GM19025 (cell line): ENCODE results near the gene NUP188.

Experiments used
- ATAC-seq: cut with Tn5 transposase; IDR thresholded peaks from one replicate; pipeline ENCODE4 v1.9.1; 2021; ENCODE audit warnings: mild to moderate bottlenecking, low read depth, moderate library complexity; ENCODE audit not compliant: unreplicated experiment

NUP188 gene

GRCh38 chr9:128913048-128913900 lies 34.2 kb upstream of the NUP188 start:
- no peak for ATAC-seq

GRCh38 chr9:128913995-128914772 lies 33.3 kb upstream of the NUP188 start:
- ATAC-seq = no peak

- no peak for ATAC-seq
Measured at GRCh38 chr9:128916204-128916603, 31.3 kb upstream of the NUP188 start.

DNA sequence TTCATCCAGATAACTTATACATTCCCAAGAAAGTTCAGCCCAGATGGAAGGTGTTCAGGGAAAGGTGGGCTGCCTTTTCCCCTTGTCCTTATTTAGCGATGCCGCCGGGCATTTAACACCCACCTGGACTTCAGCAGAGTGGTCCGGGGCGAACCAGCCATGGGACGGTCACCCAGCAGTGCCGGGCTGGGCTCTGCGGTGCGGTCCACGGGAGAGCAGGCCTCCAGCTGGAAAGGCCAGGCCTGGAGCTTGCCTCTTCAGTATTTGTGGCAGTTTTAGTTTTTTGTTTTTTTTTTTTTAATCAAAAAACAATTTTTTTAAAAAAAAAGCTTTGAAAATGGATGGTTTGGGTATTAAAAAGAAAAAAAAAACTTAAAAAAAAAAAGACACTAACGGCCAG lies 30.8 kb upstream of the NUP188 start:
- no peak for ATAC-seq

GRCh38 chr9:128917151-128917849 lies 30.2 kb upstream of the NUP188 start:
- no peak for ATAC-seq

DNA sequence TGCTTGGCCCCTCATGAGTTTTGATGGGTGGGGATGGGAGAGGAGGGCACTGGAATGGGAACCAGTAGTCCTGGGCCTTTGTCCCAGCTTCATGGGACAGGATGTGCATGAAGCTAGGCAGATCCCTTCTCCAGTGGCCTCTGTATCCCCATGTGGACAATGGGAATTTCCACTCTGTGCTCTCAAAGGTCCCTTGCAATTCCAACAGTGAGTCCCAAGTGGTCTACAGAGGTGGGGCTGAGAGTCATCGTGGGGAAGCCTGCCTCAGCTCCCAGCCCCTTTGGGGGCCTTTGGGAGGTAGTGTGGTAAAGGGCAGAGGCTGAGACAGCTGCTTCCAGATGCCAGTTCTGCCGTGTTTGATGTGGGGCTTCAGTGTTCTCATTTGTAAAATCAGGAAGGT lies 28.6 kb upstream of the NUP188 start:
- no peak for ATAC-seq

DNA sequence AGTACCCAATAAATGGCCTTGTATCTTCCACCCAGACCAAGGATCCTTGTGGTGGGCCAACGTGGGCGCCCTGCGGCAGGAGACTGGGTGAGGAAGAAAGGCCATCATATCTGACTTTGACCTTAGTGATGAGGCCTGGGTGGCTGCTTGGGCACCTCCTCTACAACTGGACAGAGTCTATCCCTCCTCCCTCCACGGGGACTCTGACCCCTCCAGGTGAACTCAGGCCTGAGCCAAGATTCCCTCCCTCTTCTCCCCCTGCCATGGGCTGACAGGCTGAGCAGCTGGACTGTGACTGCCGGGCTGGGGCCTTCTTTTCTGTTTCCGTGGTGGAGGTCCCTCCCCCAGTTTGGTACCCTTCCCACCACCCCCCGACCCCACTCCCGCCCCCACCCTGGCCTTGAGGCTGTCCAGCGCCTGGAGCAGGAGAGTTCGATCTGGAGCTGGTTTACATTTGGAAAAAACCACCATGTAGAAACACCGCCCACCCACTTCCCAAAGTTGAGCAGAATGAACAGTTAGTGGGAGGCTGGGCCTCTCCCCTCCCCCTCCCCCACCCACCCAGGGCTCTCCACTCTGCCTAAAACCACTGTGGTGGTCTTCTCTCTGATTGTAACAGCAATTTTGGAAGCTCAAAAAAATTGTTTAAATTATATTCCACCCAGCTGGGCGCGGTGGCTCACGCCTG lies 28.0 kb upstream of the NUP188 start:
- ATAC-seq = no peak

DNA sequence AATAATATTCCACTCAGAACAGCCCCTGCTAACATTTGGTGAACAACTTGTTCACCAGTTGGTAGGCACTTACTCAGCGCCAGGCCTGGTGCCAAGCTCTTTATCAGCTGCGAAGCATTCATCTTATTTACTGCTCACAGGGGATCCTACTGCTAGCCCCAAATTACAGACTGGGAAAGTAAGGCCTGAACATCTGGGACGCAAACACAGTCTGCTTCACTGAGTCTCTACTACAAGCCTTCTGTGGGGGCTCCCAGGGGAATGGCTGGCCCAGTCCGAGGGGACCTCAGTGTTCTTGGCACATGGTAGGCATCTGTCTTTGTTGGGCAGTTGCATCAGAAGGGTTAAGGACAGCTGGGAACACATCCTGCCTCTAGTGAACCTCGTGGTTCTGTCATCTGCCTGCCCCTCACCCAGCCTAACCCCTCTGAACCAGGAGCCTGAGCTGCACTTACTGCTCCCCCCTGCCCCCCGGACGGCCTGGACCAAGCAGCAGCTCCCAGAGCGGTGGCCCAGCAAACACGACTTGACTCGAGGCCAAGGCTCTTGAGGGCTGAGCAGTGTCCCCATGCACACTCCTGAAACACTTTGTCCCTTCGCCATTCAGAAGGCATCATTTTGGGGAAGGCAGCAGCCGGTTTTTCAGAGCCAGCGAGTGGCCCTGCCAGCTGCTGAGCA lies 27.0 kb upstream of the NUP188 start, which contains the start of gene PHYHD1:
TSS of gene PHYHD1 (plus strand) at position 602 of the 678 bp plus-strand sequence. CDS start 1,342 bp downstream, outside the sequence.
- ATAC-seq = no peak

- no peak for ATAC-seq
Measured at GRCh38 chr9:128921881-128922763, 25.4 kb upstream of the NUP188 start.

GRCh38 chr9:128923493-128923883 lies 24.0 kb upstream of the NUP188 start:
- no peak for ATAC-seq

- ATAC-seq = no peak
Measured at GRCh38 chr9:128927731-128928411, 19.6 kb upstream of the NUP188 start.

- no peak for ATAC-seq
Measured at GRCh38 chr9:128928624-128929023, 18.9 kb upstream of the NUP188 start.

DNA sequence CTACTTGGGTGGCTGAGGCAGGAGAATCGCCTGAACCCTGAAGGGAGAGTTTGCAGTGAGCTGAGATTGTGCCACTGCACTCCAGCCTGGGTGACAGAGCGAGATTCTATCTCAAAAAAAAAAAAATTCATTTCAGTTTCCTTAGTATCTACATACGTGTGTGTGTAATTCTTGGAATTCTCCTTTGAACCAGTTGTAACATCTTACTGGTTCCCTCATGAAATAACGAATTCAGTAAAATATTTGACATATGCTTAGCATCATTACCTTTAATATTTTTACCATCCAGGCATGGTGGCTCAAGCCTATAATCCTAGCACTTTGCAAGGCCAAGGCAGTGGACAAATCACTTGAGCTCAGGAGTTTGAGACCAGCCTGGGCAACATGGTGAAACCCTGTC lies 17.9 kb upstream of the NUP188 start:
- no peak for ATAC-seq

GRCh38 chr9:128933731-128934130 lies 13.8 kb upstream of the NUP188 start:
- ATAC-seq = no peak

- no peak for ATAC-seq
Measured at GRCh38 chr9:128936171-128936865, 11.2 kb upstream of the NUP188 start.

- ATAC-seq = no peak
Measured at GRCh38 chr9:128937310-128938165, 10.0 kb upstream of the NUP188 start.
